Gastrocnemius medialis (tissue), 4 donors: Measurements from ENCODE around the gene WWOX.

Experiments
- POLR2A ChIP-seq, 2 donors: fragments of 450-650 bp; IDR thresholded peaks; one replicate each; pipeline ENCODE4 v1.6.1; 2017; ENCODE audit warnings: antibody characterized with exemption in 2 of 2, mild to moderate bottlenecking in 2 of 2, moderate library complexity in 2 of 2
- TF ChIP-seq, protein P1 (sequence below), 5 experiments: fragments of 450-650 bp in 3 of 5; fragments of 200-600 bp in 2 of 5; sonication (generic) in 2 of 5; IDR thresholded peaks in 4 of 5; conservative IDR thresholded peaks in 1 of 5; 1 replicate in 4 of 5; 2 replicates in 1 of 5; pipeline ENCODE4 v1.5.1; 2016 to 2019; ENCODE audit warnings: antibody characterized with exemption in 5 of 5, mild to moderate bottlenecking in 3 of 5, moderate library complexity in 3 of 5

DNA sequence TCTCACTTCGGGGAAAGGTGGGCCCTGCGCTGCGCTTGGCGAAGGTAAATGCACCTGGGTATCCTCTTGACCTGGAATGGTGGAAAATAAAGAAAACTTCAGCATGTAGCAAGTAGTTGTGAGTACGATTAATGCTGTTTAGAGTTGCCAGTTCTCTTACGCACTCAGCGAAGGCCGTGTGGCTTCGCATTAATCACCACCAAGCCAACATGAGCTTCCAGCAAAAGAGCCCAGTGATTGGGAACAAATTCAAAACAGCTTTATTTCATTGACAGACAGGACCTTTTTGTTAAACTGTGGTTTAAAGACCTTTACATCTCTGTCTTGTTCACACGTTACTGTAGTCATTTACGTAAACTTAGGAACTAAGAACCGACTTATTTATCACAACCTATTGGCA lies 969.7 kb downstream of the WWOX start:
- TF ChIP-seq, protein P1, sequence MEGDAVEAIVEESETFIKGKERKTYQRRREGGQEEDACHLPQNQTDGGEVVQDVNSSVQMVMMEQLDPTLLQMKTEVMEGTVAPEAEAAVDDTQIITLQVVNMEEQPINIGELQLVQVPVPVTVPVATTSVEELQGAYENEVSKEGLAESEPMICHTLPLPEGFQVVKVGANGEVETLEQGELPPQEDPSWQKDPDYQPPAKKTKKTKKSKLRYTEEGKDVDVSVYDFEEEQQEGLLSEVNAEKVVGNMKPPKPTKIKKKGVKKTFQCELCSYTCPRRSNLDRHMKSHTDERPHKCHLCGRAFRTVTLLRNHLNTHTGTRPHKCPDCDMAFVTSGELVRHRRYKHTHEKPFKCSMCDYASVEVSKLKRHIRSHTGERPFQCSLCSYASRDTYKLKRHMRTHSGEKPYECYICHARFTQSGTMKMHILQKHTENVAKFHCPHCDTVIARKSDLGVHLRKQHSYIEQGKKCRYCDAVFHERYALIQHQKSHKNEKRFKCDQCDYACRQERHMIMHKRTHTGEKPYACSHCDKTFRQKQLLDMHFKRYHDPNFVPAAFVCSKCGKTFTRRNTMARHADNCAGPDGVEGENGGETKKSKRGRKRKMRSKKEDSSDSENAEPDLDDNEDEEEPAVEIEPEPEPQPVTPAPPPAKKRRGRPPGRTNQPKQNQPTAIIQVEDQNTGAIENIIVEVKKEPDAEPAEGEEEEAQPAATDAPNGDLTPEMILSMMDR (IDR thresholded peaks at IDR 0.05 in 4 of 5, conservative IDR thresholded peaks at IDR 0.05 in 1 of 5): no peak
- TF ChIP-seq POLR2A (IDR thresholded peaks at IDR 0.05): no peak
